Measurements from ENCODE around the gene REXO5.

DNA sequence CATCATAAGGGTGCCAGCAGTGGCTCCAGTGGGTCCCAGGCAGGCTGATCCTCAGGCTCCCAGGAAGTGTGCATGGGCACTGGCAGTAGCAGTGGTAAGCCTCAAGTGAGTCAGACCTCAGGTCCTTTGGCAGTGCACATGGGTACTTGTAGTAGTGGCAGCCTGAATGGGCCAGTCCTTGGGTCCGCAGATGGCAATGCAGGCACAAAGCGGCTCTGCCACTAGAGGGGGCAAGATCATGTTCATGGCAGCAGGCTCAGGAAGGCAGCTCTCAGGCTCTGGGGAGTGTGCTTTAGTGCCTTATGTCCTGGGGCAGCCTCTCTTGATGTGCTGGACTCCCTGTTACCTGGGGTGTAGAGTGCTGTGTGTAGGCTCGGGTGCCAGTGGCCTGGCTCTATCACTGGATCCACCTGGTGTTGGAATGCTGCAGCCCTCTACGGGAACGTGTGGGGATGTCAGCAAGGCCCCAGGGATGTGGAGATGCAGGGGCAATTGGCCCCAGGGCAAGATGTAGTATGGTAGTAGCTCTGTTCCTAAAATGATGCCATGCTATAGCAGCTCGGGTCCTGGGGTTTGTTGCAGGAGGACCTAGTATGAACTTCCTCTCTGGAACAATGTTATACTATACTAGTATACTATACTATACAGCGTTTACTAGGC lies 31.5 kb upstream of the REXO5 start:
- peak; percentile 86 for TF ChIP-seq CTCF (IDR thresholded peaks at IDR 0.05)
- no peak for TF ChIP-seq ZFX (IDR thresholded peaks at IDR 0.05; ENCODE audit: borderline replicate concordance)

All from 22Rv1 (cell line).